ENCODE results near the gene PRDM16.

GRCh38 chr1:3138623-3139151, 69.7 kb downstream of the PRDM16 start:
- TF ChIP-seq CTCF (IDR thresholded peaks at IDR 0.05) (no peak), POLR2A (IDR thresholded peaks at IDR 0.05) (no peak)

Measured in uterus (tissue), 2 donors.